HG03135 (cell line): Measurements from ENCODE around the gene SCARB1.

ENCODE experiments used
- ATAC-seq: cut with Tn5 transposase; IDR thresholded peaks from one replicate; pipeline ENCODE4 v1.9.1; 2021; ENCODE audit warnings: mild to moderate bottlenecking, moderate library complexity; ENCODE audit not compliant: unreplicated experiment

The SCARB1 gene

DNA sequence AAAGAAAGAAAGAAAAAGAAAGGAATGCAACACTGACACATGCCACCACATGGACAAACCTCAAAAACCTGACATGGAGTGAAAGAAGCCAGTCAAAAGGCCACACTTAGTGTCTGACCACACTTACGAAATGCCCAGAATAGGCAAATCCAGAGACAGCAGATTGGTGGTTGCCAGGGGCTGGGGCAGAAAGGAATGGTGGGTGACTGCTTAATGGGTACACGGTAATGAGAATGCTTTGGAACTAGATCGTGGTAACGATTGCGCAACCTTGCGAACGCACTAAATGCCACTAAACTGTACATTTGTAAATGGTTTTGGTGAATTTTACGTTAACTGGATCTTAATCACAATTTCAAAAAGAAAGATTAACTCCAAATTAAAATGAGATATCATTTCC, 39.5 kb downstream of the SCARB1 start:
- ATAC-seq = no peak

DNA sequence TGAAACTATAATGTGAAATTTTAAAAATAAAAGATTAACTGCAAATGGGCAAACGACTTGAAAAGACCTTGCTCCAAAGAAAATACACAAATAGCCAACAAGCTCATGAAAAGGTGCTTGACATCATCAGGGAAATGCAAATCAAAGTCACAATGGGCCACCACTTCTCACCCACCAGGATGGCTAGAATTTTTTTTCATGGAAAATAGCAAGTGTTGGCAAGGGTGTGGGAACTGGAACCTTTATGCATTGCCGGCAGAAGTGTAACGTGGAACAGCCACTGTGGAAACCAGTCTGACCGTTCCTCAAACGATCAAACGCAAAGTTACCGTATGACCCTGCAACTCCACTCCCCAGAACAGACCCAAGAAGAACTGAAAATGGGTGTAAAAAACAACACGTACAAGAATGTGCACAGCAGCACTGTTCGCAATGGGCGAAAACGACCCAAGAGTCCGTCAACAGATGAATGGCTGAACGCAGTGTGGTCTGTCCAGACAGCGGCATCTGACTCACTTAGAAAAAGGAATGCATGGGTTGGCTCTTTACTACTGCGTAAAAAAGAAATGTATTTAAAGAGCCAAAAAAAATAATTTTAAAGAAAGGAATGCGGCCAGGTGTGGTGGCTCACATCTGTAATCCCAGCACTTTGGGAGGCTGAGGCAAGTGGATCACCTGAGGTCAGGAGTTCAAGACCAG, 40.2 kb downstream of the SCARB1 start:
- no peak for ATAC-seq

DNA sequence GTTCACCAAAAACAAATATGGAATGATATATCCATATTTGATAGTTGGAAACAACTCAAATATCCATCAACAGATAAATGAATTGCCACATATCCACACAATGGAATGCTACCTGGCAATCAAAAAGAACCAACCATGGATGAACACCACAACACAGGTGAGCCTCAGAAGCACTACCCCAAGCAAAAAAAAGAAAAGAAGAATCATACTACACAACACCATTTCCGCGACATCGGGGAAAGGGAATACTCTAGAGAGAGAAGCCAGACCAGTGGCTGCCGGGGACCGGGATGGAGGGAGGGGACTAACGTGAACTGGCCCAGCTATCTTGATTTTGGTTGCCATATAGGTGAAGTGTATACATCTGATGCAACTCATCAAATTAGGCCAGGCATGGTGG, 41.4 kb downstream of the SCARB1 start:
- no peak for ATAC-seq

DNA sequence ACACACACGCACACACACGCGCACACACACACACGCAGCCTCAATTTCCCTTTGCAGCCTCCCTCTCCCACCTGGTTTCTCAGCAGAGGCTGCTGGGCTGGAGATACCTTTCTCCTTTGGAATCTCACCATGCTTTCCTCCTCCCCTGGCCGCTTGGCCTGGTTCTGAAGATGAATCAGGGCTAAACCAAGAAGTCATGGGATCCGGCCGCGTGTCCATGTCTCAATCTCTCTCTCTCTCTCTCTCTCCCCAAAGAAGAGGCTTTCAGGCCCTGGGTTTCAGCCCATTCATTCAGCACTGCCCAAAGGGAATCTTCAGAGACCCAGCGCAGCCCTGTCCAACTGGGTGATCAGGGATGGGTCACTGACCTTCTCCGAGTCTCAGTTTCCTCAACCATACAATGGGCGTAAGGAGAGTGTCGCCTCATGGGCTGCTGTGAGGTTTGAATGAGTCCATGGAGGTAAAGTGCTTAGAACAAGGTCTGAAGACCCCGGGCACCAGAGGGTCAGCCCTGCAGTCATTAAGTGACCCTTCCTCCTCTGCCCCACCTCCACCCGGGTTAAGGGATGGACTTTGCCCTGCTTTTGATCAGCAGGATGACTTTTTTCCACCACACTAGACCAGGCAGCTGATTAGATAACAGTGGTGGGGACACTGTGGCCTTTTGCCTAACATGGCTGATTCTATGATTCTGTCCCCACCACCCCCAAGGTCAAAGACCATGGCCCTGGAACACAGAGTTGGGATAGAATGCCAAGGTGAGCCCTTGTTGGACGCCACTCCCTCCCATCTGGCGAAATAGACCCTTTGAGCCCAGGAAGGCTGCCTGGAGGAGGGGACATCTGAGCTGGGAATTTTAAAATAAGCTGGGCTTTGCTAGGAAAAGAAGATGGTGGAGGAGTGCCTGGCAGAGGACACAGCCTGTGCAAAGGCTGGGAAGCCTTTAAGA, 42.1 kb downstream of the SCARB1 start:
- no peak for ATAC-seq

DNA sequence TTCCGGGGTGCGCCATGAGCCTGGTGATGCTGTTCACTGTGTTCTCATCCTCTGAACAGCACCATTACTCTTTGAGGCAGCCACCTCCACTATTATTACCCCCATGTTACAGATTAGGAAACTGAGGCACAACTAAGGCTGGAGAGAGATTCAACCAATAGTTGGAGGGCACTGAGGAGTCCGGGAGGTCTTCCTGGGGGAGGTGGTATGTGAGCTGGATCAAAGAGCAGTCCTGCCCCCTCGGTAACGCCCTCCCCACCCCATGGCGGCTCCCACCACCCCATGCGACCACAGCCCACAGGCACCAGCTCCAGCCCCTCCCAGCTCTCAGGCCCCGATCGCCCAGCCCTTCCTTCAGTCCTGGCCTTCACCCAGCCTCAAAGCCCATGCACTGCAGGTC, 43.5 kb downstream of the SCARB1 start:
- ATAC-seq = no peak

DNA sequence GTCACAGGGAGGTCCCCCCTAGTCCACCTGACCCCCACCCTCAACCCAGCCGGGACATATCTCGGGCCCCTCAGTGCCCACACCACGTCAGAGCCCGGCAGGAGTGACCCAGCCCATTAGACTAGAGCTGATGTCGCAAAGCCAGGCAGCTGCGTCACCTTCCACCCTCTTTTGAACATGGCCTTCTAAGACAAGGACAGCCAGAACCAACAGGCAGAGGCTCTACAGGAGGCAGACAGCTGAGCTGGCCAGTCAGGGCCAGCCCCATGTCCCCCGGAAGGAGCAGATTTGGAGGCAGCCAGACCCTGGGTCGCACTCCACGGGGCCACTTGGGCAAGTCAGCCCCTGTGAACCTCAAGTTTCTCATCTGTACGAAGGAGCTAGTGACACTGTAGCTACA, 44.1 kb downstream of the SCARB1 start:
- no peak for ATAC-seq

DNA sequence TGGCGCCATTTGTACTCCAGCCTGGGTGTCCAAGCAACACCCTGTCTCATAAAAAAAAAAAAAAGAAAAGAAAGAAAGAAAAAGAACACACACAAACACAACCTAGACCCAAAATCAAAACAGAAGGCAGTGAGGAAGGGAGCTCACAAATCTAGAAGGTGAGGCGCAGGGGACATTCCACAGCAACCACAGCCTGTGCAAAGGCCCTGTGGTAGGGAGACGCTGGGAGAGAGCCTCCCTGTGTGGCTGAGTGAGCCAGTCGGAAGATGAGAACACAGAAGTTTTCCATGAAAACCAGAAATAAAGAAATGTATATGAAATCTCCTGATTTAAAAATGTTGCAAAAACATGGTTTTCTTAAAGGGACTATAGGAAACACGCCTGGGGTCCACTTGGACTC, 44.6 kb downstream of the SCARB1 start:
- no peak for ATAC-seq

DNA sequence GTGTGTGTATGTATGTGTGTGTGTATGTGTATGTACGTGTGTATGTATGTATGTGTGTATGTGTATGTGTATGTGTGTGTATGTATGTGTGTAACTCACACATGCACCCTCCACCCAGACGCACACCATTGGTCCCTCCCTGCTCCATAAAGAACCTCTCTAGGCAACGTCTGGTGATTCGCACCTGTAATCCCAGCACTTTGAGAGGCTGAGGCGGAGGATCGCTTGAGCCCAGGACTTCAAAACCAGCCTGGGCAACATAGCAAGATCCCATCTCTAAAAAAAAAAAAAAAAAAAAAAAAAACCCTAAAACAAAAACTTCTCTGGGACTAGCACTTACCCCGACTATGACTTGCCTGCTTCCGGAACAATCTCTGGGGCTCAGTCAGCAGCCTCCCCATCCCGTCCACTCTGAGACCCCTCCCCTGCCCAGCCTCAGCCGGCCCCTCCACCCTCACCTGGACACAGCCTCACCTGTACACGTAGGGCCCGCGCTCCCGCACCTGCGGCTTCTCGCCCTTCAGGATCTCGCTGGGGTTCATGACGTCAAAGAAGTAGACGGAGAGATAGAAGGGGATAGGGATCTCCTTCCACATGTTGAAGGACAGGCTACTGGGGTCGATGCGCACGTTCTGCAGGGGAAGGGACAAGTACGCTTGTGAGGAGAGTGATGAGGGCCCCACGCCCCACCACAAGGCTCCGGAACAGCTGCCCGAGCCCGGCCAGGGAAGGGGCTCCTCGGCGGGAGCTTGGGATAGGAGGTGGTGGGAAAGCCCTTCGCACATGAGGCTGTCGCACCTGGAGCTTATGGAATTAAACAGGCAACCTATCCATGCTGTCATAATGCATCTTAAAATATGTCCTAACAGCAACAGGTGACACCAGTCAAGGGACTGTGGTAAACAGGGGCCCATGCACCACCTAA, 46.3 kb downstream of the SCARB1 start:
- ATAC-seq = no peak

DNA sequence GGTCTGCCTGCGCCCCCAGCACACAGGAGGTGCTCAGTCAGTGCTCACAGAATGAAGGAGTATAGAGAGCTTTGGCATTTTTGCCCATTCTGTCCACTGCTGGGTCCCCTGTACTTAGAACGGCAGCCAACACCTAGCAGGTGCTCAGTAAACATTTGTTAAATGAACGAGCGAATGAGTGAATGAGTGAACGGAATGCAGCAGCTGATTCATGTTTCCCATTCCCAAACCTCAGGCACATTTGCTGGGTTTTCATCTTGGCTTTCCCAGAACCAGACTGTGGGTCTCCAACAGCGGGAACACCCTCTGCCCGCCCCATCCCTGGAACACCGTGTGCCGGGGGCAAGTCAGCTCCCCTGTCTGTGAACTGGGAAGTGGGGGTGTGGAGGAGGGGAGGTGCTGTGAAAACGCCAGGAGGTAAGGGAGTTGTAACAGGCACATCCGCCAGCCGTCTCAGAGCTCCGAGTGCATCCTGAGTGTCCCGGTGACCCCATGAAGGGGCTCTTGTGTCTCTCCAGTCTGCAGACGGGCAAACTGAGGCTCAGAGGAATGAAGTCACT, 47.3 kb downstream of the SCARB1 start:
- no peak for ATAC-seq

DNA sequence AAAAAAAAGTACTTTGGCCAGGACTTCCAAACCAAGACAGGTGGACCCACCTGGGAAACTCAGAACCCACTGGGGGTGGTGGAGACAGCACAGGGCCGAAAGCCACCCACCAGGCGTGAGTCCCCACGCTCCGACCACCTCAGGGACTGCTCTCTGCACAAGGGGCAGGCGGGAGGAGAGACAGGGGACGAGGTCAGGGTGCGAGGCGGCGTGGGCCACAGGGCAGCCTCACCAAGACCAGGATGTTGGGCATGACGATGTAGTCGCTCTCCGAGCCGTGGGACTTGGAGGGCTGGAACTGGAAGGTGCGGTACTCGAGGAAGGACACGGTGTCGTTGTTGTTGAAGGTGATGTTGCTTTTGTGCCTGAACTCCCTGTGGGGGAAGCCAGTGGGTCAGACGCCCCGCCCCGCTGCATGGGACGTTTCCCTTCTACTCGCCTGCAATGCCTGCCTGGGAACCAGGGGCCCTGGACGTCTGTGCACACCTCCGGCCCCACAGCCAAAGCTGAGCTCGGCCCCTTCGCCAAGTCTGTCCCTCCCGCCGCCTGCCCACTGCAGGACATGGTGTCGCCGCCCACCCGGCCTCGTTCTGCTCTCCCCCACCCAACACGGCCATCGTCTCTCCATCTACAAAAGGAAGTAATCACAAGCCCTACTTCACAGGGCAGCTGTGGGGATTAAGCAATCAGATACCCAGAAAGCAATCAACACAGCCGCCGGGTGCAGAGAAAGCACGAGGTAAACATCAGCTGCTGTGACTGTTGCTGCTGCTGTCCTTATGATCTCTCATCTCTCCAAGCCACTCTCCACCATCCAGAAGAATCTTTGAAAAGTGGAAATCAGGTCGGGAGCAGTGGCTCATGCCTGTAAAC, 48.7 kb downstream of the SCARB1 start:
- ATAC-seq = no peak

DNA sequence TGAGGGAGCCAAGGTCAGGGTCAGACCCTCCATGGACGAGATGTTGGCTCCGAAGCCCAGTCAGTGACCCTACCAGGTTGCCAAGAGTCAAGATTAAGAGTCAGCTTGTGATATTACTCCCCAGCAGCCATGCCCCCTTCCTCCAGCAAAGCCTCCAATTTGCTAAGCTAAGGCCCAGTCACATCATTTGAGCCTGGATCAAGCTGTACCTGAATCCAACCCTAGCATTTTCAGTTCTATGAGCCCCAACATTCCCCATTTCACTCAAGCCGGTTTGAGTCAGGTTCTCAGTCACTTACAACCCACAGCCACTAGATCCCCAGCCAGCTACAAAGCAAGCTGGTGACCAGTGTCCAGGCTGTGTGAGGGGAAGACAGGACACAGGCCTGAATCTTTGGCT, 49.9 kb downstream of the SCARB1 start:
- ATAC-seq = no peak

DNA sequence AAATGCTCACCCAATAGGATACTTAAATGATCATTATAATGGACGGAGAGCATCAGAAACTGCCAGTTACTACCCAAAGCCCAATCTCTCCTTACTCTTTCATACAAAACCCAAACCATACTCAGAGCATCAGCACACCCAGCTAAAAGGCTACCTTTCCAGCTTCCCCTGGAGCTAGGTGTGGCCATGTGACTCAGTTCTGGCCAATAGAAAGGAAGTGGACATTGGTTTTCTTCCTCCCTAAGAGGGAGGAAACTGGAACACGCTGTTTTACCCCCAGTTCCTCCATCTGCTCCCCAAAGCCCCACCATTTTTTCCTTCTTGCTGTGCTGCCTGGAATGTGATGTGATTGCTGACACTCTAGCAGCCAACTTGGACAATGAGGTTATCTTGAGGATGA, 50.7 kb downstream of the SCARB1 start:
- ATAC-seq = no peak

DNA sequence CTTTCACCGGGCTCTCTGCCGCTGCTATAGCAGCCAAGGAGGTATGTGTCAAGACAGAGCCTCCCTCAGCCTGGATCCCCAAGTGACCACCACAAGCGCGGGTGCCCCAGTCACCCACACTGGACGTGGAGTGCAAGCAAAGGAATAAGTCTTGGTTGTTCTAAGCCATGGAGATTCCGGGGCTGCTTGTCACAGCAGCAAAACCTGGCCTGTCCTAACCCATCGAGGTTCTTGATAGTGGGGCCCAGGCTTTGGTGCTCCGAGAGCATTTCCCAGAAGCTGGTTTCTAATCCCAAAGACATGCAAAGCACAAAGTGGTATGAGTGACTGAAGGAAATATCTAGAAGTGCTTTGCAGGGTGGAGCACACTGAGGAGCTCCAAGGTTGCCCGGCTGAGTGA, 51.3 kb downstream of the SCARB1 start:
- no peak for ATAC-seq

DNA sequence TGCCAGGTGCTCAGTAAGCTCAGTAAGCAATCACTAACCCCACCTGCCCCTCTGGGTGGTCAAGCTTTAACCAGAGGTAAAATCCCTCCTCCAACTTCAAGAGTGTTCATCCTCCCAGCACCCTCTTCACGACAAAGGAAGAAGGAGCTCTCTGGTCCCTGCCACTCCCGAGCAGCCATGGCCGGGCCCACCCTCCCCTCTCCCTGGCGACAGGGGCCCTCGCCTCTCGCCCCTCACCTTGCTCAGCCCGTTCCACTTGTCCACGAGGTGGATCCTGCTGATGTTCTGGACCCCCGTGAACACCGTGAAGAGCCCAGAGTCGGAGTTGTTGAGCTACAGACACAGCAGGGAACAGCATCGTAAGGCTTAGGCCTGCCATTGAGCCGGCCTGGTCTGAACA, 52.0 kb downstream of the SCARB1 start:
- ATAC-seq = no peak

DNA sequence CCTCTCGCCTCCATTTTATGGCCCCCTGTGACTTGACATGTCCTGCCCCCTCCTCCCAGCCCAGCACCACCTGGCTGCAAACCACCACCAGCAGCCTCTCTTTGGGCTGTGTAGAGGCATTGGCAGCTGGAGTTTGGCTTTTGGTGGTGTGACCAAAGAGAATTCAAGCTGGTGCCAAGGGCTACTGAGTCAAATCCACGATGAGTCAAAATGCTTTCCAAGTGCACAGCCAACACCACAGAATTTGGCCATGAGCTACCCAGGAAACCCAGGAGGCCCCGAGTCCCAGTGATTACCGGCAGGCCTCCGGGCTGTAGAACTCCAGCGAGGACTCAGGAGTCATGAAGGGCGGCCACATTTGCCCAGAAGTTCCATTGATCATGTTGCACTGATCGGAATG, 53.8 kb downstream of the SCARB1 start:
- no peak for ATAC-seq

DNA sequence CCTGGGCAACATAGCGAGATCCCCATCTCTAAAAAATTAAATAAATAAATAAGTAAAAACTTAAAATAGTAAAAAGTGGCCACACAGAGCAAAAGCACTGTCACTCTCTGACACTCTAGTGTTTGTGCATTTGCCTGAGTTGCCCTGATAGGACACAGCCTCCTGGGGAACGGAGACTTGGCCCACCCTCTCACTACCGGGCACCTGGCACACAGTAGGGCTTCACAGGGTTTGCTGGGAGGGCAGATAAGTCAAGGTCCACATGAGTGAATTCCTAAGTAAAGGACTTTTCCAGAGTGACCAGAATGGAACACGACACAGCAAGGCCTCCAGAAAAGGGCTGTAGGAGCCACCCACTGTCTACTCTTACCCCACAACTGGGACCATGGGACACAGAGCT, 54.3 kb downstream of the SCARB1 start:
- ATAC-seq = no peak

DNA sequence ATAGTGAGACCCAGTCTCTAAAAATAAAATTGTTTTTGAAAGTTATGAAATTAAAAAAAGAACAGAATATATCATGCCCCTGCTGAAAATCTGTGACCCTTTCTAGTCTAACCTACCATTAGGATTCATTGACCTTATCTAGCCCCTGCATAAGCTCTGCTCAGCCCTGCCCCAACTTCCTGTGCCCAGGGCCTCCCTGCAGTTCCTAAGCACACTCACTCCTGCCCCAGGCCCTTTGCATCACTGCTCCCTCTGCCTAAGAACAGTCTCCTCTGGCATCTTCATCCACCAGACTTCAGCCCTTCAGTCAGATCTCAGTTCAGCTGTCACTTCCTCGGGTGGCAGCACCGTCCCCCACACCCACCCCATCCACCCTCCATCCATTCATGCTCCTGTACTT, 55.4 kb downstream of the SCARB1 start:
- ATAC-seq = no peak

DNA sequence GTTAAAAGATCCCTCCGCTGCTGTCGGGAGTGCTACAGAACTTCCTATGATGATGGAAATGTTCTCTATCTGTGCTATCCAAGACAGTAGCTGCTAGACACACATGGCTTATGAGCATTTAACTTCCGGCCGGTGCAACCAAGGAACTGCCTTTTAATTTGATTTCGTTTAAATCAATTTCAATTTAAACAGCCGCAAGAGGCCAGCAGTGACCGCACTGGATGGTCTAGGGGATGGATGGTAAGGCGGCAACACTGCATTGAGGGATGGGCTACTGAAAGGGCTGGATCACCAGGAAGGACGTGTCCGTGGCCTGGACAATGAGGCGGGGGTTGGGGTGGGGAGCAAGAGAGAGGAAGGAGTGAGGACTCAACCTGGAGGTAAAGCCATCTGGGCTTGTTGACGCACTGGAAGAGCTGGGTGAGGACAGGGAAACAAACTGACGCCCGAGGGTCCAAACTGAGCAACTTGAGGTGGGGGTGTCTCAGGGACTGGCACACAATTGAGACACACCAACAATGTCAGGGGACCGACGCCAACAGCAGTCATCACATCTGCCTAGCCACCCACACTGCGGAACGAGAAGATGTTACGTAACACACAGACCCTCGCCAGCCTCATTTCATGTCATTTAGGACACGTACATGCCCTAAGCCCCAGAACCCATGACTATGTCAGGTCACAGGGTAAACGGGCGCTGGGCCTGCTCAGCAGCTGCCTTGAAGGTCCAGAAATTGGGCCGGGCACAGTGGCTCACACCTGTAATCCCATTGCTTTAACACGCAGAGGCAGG, 57.6 kb downstream of the SCARB1 start:
- no peak for ATAC-seq

DNA sequence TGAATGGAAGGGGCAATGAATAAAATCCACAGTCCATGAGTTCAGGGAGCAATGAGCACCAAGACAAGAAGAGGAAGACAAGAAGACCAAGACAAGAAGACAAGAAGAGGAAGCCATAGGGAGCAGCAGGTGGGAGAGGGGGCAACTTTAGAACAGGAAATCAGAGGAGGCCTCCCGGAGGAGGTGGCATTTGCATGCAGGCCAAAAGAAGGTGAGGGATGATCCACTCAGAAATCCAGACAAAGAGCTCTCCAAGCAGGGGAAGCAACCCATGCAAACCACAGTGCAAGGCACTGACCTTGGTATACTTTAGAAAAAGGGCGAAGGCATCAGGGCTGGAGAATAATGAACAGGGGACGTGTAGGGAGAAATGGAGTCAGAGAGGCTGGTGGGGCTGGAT, 58.6 kb downstream of the SCARB1 start:
- ATAC-seq = no peak
